HG03565 (cell line): ENCODE measurements around the gene RBM19.
"Not testable (repeated sequence)": the region's sequence is repeated elsewhere in the genome, so short reads cannot be mapped to it uniquely, and the experiment has no call there.

ENCODE experiments used
- ATAC-seq: cut with Tn5 transposase; IDR thresholded peaks from one replicate; pipeline ENCODE4 v1.9.1; 2021; ENCODE audit warnings: mild to moderate bottlenecking, moderate library complexity; ENCODE audit not compliant: unreplicated experiment

RBM19 gene

DNA sequence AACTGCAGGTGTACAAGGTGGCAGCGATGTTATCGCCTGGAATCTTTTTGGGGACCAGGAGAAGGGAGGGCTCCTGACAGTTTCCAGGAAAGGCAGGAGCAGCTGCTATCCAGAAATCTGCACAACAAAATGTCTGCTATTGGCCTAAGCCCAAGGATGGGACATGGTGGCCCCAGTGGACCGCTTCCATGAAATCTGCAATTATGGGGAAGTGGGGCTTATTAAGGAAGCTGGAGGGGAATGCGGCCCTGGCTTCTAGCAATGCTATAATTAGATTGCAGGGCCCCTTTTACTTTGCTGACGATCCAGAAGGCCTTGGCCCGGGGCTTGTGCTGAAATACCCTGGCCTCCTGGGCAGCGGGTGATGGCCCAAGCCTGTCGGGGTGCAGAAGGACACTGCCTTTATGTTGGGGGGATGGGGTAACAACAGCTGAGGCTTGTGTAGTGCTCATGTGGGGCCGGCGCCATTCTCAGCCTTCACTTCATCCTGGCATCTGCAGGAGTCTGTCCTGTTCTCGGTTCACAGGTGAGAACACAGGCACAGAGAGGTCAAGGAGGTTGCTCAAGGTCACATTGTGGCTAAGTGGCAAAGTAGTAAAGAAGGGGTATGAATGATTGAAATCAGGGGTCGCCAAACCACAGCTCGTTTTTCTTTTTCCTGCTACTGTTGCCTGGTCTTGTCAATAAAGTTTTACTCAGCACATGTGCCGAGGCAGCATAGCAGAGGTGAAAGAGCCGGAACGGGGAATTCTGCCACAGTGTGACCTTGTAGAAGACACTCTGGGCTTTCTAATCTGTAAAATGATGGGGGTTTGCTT, 153.5 kb downstream of the RBM19 start:
- ATAC-seq, result no peak

DNA sequence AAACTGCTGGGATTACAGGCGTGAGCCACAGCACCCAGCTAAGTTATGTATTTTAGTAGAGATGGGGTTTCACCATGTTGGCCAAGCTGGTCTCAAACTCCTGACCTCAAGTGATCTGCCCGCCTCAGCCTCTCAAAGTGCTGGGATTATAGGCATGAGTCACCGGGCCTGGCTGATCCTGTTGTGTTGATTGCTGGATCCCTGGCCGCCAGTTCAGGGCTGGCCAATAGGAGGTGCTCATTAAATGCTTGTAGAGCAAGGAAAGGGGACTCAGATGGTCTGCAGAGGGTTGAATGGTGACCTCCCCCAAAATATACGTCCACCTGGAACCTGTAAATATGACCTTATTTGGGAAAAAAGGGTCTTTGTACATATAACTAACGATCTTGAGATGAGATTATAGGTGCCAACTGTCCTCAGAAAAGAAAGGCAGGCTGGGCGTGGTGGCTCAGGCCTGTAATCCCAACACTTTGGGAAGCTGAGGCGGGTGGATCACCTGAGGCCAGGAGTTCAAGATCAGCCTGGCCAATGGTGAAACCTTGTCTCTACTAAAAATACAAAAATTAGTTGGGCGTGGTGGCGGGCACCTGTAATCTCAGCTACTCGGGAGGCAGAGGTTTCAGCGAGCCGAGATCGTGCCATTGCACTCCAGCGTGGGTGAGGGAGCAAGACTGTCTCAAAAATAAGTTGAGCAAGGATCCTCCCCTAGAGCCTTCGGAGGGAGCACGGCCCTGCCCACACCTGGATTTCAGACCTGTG, 156.5 kb downstream of the RBM19 start:
- ATAC-seq, result not testable (repeated sequence)

DNA sequence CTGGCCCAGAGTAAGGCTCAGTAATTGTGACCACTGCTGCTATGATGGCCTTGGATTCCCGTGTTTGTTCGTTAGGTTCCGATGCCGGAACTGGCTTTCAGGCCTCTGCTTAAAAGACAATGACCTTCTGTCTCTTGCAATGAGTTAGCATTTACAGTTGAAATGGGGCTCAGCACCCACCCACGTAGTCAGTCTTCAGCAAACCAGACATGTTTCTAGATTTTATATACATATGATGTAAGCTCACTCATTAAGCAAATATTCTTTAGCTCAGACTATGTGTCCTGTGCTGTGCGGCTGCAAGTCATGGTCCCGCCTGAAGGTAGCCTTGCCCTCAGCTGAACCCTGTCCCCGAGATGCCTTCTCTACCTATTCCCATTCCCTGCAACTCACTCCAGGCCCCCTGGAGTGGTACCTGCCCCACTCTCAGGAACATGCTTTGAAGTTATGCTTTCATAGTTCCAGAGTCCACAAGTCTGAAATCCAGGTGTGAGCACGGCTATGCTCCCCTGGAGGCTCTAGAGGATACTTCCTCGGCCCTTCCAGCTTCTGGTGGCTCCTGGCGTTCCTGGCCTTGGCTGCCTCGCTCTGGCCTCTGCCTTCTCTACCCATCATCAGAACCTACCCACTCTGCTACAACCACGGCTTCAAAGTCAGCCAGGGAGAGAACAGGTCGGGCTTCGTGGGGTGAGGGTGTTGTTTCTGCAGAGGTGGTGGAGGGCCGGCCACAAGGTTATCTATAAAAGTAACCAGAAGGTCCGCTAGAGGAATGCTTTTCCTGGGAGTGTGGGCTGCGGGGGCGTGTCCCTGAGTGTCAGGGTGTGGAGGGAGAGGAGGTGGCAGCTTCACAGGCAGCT, 157.8 kb downstream of the RBM19 start:
- ATAC-seq, result no peak

DNA sequence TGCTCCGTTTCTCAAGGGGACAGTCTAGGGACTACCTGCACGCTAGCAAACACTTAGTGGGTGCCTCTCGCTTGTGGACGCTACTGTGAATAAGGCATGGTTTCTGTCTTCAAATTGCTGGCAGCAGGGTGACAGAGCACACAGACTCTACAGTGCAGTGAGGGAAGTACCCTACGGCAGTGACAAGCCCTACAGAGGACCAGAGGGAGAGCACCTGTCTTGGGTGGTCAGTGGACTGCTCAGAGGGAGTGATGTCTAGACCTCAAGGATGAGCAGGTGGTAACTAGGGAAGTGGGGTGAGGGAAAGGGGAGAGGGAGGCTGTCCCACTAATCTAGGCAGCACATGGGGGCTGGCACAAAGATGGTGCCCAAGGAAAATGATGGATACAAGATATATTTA, 160.5 kb downstream of the RBM19 start:
- no peak for ATAC-seq

DNA sequence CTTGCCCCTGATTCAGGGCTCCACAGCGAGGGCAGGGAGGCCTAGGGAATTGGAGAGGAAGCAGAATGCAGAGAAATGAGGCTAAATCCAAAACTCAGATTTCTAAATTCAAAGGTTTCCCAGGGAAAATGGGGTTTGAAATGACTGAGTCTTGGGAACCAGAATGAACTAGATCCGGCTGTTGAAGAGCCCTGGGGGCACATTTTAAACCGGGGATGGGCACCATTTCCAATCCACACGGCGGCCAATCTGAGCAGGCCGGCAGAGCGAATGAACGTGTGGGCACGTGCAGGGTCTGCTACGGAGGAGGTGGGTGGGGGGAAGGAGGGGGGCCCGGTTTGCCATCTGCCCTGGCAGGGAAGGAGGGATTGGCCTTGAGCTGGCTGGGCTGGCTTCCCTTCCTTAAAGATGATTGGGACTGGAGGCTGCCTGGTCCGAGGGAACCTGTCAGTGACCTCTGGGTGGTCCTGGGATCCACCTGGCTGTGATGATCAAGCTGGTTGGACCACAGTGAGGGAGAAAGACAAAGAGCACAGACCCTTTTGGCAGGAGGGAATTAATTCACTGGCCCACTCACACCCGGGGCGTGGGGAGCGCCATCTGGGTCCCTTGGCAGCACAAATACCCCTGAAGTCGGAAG, 161.0 kb downstream of the RBM19 start:
- no peak for ATAC-seq

DNA sequence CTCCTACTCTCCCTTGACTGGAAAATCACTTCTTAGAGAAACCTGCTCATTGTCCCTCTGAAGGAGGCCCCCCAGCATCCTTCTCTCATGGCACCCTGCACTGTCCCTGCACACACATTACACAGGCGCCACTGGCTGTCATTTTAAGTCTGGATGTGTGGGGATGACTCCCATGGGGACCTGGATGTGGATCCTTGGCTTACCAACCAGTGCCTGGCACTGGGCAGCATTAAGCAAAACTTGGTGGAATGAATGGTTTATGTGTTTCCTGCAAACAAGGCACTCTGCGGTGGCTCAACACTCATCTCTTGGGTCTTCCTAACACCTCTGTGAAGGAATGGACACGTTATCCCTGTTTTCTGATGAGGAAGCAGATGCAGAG, 162.4 kb downstream of the RBM19 start:
- ATAC-seq, result no peak

DNA sequence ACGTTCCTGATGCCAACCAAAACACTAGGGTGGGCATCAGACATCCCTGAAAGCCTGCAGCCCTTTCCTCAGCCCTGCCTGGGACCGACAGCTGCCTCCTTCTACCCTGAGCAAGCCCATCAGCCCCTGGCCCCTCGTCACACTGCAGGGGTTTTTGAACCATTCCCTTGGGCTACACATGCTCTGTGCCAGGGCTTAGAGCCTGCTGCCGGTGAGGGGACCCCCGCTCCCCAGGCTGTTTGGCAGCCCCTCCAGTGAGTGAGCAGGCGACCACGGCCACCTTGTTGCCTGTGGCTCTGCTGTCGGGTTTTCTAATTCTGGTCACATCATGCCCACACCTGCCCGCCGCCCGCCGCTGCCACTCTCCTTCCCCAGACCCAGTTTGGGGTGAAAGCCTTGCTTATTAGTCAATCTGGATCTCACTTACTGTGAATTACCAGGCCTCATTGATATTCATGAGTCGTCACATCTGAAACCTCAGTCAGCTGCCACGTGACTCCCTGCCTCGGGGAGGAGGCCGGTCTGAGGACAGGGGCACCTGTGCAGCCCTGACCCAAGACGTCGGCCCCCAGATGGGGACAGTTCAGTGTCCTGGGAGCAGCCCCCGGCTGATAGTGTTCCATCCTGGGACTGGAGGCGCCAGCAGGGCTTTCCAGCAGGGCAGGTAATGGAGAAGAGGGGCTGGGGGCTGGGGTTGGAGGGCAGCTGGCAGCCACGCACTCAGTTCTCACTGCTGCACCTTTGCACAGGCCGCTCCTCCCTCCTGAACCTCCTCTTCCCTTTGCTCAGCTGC, 163.0 kb downstream of the RBM19 start:
- ATAC-seq, result no peak

DNA sequence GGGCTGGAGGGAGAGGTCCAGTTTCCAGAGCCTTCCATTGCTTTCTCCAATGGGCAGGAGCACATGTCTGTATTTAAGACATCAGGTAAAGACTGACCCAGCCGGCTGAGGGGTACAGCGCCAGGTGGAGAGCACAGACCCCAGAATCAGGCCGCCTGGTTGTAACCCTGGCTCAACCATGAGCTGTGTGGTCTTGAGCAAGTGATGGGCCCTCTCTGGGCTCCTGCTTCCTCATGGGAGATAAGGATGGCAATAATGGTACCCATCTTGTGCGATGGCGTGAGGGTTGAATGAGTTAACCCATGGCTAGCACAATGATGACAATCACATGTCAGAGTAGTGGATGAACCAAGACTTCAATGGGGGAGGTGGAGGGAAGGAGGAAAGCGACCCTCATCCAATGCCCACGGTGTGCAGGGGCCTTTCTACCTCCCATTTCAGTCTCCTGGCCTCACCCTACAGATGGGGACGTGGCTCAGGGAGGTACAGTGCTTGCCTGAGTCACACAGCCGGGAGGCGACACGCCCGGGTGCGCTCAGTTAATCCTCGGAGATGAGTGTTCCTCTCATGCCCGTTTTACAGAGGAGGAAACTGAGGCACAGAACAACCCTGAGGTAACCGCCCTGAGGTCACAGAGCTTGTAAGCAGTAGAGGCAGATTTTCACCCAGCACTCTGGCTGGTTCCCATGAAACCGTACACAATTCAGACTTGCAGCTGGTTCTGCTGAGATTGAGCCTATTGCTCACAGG, 163.9 kb downstream of the RBM19 start:
- no peak for ATAC-seq

DNA sequence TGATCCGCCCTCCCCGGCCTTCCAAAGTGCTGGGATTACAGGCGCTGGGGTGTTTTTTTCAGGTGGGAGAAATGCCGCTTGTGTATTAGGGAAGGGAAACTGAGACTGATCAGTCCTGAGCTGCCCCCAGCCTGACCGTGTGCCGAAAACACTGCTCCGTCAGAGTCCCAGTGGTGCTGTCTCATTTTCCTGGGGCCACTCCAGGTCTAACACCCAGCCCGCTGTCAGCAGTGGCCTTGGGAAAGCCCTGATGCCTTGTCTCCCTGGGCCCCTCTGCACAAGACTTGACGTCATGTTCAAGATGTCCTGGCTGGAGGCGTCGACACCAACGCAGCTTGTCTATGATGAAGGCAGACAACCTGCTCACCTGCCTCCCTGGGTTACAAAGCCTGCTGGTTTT, 165.9 kb downstream of the RBM19 start:
- ATAC-seq, result no peak

DNA sequence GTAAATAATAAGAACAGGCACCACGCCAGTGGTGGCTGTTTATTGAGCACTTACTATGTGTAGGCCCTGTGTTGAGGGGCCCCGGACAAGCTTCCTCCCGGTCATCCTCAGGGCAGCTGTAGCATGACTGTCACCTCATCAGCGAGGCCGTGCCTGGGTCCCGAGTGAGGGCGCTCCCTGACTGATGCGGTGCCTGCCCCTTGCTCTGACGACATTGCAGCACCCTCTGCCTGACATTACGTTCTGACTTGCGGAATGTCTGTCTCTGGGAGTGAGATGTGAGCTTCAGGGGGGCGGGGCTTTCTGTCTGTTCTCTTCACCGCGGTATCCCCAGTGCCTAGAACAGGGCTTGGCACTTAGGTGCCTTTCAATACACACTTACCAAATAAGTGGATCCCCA, 167.6 kb downstream of the RBM19 start:
- no peak for ATAC-seq

DNA sequence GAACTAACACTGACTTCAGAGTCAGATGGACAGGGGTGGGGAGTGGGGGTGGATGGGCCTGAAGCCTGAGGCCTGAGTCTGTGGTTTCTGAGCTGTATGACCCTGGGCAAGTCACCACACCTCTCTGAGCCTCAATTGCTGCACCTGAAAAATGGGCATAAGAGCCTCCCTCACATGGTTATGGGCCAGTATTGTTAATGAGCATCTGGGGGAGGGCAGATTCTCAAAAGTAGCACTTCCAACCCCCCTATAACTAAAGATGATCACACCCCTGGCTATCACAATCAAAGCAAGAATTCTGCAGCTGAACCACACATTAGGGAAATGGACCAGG, 168.6 kb downstream of the RBM19 start:
- ATAC-seq, result no peak

DNA sequence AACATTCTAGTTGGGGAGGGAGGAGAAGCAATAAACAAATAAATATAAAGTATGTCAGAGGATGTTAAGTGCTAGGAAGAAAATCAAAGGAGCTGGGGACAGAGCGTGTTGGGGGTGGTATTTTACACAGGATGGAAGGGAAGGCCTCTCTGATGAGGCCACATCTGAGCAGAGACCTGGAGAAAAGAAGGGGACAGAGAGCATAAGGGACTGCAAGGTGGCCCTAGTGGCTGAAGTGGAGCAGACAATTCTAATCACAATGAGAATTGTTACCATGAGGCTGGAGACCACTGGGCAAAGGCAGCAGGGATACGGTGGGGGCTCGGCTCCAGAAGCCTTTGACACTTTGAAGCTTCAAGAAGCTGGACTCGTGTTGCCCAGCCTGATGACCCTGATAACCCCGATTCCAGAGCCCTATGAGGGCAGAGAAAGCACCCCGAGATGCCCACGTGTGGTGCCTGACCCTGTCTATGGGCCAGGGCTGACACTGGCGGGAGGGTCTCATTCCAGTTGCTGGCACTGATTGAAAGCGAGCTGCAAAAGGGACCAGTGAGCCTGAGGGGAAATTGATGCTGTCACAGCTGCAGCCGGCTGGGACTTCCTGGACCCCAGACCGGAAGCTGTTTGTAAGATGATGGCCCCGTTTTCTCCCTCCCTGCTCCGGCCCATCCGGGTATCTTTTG, 169.1 kb downstream of the RBM19 start:
- no peak for ATAC-seq

DNA sequence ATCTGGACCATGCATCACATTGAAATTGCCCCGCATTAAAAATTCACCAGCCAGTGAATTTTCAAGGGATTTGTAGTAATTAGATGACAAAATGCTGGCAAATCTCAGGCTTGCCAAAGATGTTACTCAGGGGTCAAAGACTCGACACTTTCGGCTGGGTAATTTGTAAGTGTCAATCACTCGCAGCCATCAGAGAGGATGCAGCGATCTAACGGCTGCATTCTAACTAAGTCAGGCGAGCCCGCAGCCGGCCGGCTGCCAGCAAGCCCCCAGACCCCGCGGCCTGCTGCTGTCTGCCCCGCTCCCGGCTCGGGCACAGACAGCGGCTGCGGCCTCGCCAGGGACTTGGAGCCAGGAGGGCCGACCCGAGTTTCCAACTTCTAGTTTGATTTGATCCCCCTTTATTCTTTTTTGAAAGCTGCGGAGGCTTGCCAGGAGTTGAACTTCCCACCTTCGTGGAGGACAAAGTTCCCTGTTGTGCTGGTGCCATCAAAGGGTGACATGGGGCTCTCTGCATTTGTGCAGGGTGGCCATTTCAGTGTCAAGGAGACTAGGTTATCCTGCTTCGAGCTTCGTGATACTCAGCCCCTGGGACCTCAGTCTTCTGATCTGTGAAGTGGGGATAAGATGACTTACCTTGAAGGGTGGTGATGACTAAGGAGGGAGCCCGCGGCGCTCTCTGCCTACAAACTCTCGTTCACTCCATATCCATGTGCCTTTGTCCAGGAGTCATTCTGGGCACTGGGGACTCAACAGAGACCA, 169.9 kb downstream of the RBM19 start:
- ATAC-seq, result no peak

DNA sequence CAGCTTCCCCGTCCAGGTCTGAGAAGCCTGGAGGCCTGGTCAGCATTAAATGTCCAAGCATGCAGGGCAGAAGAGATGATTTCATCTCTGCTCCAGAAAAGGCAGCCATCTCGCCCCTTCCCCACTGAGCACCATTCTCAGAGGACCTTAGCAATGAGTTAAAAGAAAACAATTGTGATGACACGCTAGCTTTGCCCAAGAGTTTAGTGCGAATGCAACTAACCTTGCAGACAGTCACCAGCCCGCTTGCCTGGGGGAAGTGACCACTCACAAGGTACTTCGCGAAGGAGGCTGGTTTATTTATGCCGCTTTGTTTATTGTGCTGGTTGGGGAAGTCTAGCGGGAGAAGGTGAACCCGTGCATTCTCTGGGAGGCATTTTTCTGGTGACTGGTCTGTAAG, 170.7 kb downstream of the RBM19 start:
- no peak for ATAC-seq

DNA sequence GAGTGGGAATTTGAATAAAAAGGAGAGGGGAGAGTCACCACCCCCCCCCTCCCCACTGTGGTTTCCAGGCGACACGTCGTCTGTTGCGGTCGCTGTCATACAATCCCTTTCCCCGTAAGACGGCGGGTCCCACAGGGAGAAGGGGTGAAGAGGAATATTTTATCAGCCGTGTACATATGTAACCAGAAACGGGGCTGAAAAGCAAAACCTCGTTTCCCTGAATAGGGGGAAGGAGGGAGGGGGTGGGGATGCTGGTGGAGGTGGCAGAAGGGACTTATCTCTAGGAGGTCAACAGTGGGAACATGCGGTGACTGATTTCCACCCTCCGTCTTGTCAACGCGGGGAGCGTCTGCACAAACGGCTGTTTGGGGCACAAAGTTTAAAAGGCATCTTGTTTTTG, 171.4 kb downstream of the RBM19 start:
- ATAC-seq, result no peak

DNA sequence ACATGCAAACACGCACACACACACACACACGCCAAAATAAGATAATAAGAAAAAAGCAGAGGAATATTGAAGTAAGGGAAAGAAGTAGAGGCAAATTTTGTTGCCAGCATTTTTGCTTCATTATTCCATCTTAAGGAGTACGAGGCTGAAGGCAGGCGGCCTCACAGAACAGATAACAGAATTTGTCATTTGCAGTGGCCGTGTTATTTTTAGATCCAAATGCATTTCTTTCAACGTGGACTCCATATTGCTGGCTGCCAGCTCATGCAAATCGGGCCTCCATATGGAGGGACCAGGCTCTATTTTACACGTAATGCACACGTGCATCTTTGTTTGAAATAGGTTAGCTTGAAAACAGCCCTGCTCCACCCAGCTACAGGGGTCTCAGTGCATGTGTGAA, 172.9 kb downstream of the RBM19 start:
- ATAC-seq, result no peak

DNA sequence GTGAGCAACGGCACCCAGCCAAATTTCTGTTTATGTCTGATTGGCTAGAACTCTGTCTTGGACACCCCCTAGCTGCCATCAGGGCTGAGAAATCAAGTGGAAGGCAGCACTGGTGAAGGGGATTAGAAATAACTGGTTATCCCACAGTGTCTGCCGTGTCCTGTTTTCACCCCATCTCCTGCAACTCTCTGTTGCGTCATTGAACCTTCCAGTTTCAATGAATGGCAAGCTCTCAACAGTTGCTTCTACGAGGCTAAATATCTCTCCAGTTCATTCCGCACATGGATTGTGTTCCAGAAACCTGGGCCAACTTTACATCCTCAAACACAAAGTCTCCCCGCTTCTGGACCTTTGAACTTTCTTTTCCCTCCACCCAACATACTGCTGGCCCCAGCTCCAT, 173.7 kb downstream of the RBM19 start:
- ATAC-seq, result no peak
